ENCODE data around the gene FAM200B.
A peak's percentile ranks its signal among the peaks of the same experiment; 100 is the strongest.

The FAM200B gene

GRCh38 chr4:15692602-15693001 lies 11.0 kb downstream of the FAM200B start:
- Mint-ChIP-seq H3K4me1 (peaks cover 11% of the 10 kb centered on the region), H3K27ac (no peak overlapping the region), H3K36me3 (ENCODE audit: low read depth) (peaks cover 33% of the 10 kb centered on the region), H3K27me3 (ENCODE audit: low read depth) (no peaks in the 10 kb centered on the region), H3K4me3 (no peak overlapping the region), H3K9me3 (no peaks in the 10 kb centered on the region)
- TF ChIP-seq CTCF (IDR thresholded peaks at IDR 0.05; ENCODE audit: unreplicated experiment in 3 of 3), result no peak

DNA sequence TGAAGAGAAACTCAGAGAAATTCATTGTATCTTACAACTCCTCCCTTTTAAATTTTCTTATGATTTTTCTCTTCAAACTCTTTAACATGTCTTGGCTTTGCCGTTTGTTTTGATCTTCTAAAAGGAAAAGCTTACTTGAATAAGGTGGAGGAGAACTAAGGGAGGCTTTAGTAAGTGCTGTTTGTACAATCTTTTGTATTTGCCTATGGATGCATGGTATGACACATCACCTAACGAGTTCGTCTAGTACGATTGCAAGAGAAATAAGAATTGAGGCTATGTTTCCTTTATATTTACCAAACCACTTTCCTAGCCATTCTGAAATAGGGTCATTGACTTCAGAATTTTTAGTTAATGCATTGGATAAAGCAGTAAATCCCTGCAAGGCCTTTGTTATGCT lies 12.8 kb downstream of the FAM200B start:
- Mint-ChIP-seq H3K27ac (peak overlapping the region in 1 of 3 experiments; percentile 37), H3K9me3 (peaks cover 3% of the 10 kb centered on the region), H3K36me3 (ENCODE audit: low read depth) (peaks cover 17% of the 10 kb centered on the region), H3K4me3 (no peak overlapping the region), H3K27me3 (ENCODE audit: low read depth) (no peaks in the 10 kb centered on the region), H3K4me1 (peaks cover 11% of the 10 kb centered on the region)
- TF ChIP-seq CTCF (IDR thresholded peaks at IDR 0.05; ENCODE audit: unreplicated experiment in 3 of 3), result no peak

DNA sequence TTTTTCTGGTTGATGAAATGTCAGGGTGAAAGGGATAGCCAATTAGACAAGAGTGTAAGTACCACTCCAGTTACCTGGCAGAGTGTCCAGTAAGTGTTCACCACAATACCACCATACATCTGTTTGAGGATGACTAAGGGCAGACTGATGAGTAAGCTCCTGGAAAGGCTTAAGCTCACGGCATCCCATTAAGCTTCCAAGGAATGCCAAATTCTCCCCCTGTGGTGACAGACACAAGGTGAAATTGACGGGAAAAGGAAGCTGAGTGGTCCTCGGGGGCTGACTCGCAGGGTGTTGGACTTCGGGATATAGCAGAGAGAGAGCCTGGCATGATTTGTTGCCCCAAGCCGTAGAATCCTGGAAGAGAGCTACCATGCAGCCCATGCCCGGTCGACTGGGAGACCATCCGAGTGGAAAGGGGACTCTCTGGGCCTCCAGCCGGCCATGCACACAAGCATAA lies 13.6 kb downstream of the FAM200B start:
- Mint-ChIP-seq H3K4me3 (no peak overlapping the region), H3K4me1 (peaks cover 7% of the 10 kb centered on the region), H3K27me3 (ENCODE audit: low read depth) (peaks cover 4% of the 10 kb centered on the region), H3K27ac (no peak overlapping the region), H3K9me3 (peaks cover 3% of the 10 kb centered on the region), H3K36me3 (ENCODE audit: low read depth) (peaks cover 10% of the 10 kb centered on the region)
- no peak for TF ChIP-seq CTCF (IDR thresholded peaks at IDR 0.05; ENCODE audit: unreplicated experiment in 3 of 3)

- Mint-ChIP-seq H3K27ac (no peak overlapping the region), H3K4me3 (no peak overlapping the region), H3K9me3 (peaks cover 3% of the 10 kb centered on the region), H3K36me3 (ENCODE audit: low read depth) (peaks cover 5% of the 10 kb centered on the region), H3K27me3 (ENCODE audit: low read depth) (peaks cover 4% of the 10 kb centered on the region), H3K4me1 (peaks cover 2% of the 10 kb centered on the region)
- no peak for TF ChIP-seq CTCF (IDR thresholded peaks at IDR 0.05; ENCODE audit: unreplicated experiment in 3 of 3)
Measured at GRCh38 chr4:15695729-15696128, 14.1 kb downstream of the FAM200B start.

DNA sequence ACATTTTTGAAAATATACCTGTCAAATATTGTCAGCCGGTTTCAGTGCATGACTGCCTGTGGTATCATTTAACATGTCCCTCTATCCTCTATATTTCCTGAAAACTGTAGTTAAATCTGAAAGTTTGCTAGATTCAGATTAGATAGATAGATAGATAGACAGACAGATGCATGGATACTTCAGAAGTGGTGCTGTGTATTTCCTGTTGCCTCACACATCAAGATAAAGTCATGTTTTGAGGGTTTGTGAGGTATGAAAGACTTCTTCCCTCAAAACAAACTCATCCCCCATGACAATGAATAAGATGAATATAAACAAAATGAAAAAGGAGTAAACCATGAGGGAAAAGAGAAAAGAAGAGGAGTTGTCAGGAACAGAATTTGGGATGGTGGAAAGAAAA lies 15.2 kb downstream of the FAM200B start:
- peaks cover 4% of the 10 kb centered on the region for H3K36me3 Mint-ChIP-seq (ENCODE audit: low read depth)
- H3K27me3 Mint-ChIP-seq (ENCODE audit: low read depth), result peaks cover 4% of the 10 kb centered on the region
- no peak overlapping the region for H3K4me3 Mint-ChIP-seq
- H3K27ac Mint-ChIP-seq, result no peak overlapping the region
- H3K9me3 Mint-ChIP-seq, result peaks cover 3% of the 10 kb centered on the region
- H3K4me1 Mint-ChIP-seq, result no peaks in the 10 kb centered on the region
- no peak for TF ChIP-seq CTCF (IDR thresholded peaks at IDR 0.05; ENCODE audit: unreplicated experiment in 3 of 3)

DNA sequence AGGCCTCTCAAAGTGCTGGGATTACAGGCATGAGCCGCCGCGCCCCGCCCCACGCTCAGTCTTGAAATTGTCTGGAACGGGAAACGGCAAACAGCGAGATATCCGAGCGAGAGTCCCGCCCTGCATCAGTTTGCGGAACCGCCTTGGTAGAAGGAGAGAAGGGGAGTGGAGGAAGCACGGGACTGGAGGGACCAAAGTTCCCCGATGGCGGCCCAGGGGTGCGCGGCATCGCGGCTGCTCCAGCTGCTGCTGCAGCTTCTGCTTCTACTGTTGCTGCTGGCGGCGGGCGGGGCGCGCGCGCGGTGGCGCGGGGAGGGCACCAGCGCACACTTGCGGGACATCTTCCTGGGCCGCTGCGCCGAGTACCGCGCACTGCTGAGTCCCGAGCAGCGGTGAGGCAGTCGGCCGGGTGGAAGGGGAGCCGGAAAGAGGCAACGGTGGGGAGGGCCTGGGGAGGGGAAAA lies 21.3 kb downstream of the FAM200B start, which contains the start of gene BST1:
Gene BST1 (plus strand): TSS at position 125 of the 463 bp plus-strand sequence. CDS start 80 bp downstream, at position 205.
- no peak within 1 kb of the TSS for H3K27ac Mint-ChIP-seq
- no peak for TF ChIP-seq CTCF (IDR thresholded peaks at IDR 0.05; ENCODE audit: unreplicated experiment in 3 of 3)
- no peak within 1 kb of the TSS for H3K4me3 Mint-ChIP-seq
- no peaks in the 10 kb centered on the region for H3K4me1 Mint-ChIP-seq
- H3K27me3 Mint-ChIP-seq (ENCODE audit: low read depth), result peaks cover 4% of the 10 kb centered on the region
- H3K9me3 Mint-ChIP-seq, result peaks cover 3% of the 10 kb centered on the region
- no peaks in the 10 kb centered on the region for H3K36me3 Mint-ChIP-seq (ENCODE audit: low read depth)
